PC-3 (cell line): ENCODE results near the gene TLE7.

Source experiments
- CTCF ChIP-seq: fragments of 300-600 bp; sonication (generic); conservative IDR thresholded peaks from 2 replicates; pipeline ENCODE4 v1.5.1; 2017; ENCODE audit warnings: antibody characterized with exemption, low read depth, mild to moderate bottlenecking, low read length
- EZH2 ChIP-seq: fragments of 300-600 bp; sonication (generic); IDR thresholded peaks from one replicate; pipeline ENCODE4 v1.6.1; 2017; ENCODE audit warnings: antibody characterized with exemption, mild to moderate bottlenecking, low read length; ENCODE audit not compliant: unreplicated experiment
- EZH2phosphoT487 ChIP-seq: fragments of 300-600 bp; sonication (generic); IDR thresholded peaks from 2 replicates; pipeline ENCODE4 v1.6.1; 2018; ENCODE audit warnings: mild to moderate bottlenecking, antibody characterized with exemption, low read length, borderline replicate concordance

DNA sequence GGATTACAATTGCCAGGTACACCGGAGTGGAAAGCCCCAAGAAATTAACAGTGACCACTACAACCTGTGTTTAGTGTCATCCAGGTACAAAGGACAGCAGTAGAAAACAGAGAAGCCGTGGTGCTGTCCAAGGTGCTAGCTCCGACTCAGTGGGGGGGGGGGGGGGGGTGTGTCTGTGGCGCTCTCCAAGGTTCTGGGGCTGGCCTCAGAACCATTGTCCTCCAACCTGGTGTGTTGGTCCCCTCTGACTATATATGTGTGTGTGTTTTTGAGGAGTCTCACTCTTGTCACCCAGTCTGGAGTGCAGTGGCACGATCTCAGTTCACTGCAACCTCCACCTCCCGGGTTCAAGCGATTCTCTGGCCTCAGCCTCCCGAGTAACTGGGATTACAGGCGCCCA lies 26.0 kb upstream of the TLE7 start:
- TF ChIP-seq EZH2 (no peak), CTCF (no peak), EZH2phosphoT487 (no peak)
